Fibroblast of lung (primary cell): ENCODE measurements around the gene ELOF1. TPM values are rescaled to one million over a fixed set of nuclear protein-coding genes. Genes with fewer than 3 reads are reported as not detected.

Source experiments
- DNase-seq, 2 donors: peaks; one replicate each; pipeline versions ENCODE4 v3.0.0 to v3.0.0-alpha.2; 2010; ENCODE audit warnings: low read depth in 2 of 2
- H2AFZ ChIP-seq: 2 replicates; pipeline ENCODE4 v1.5.1; 2012; ENCODE audit warnings: low read length, control low read depth, inconsistent platforms
- H3K27ac ChIP-seq: 2 replicates; pipeline ENCODE4 v1.5.1; 2011; ENCODE audit warnings: low read length, control low read depth; ENCODE audit not compliant: insufficient read depth
- H3K27me3 ChIP-seq: 2 replicates; pipeline ENCODE4 v1.5.1; 2011; ENCODE audit warnings: mild to moderate bottlenecking, low read length; ENCODE audit not compliant: control insufficient read depth, insufficient read depth
- H3K36me3 ChIP-seq: 2 replicates; pipeline ENCODE4 v1.5.1; 2011; ENCODE audit warnings: low read length; ENCODE audit not compliant: control insufficient read depth, insufficient read depth
- H3K4me1 ChIP-seq: 2 replicates; pipeline ENCODE4 v1.5.1; 2011; ENCODE audit warnings: low read length; ENCODE audit not compliant: control insufficient read depth, insufficient read depth; ENCODE audit errors: extremely low read depth
- H3K4me2 ChIP-seq: 2 replicates; pipeline ENCODE4 v1.5.1; 2011; ENCODE audit warnings: low read length, control low read depth; ENCODE audit not compliant: insufficient read depth; ENCODE audit errors: extremely low read depth
- H3K4me3 ChIP-seq, 4 experiments: fragments of 200-600 bp in 1 of 4; sonication (generic) in 1 of 4; replicated peaks in 1 of 4; 2 replicates each; pipeline ENCODE4 v1.5.1; 2011 to 2016; ENCODE audit warnings: low read length in 4 of 4, low read depth in 3 of 4, mild to moderate bottlenecking in 3 of 4, control low read depth in 2 of 4, inconsistent platforms in 1 of 4, mixed read lengths in 1 of 4; ENCODE audit not compliant: insufficient read depth in 1 of 4; ENCODE audit errors: control extremely low read depth in 1 of 4
- H3K79me2 ChIP-seq: 2 replicates; pipeline ENCODE4 v1.5.1; 2012; ENCODE audit warnings: mild to moderate bottlenecking, low read length, inconsistent platforms; ENCODE audit not compliant: control insufficient read depth, insufficient read depth
- H3K9ac ChIP-seq: 2 replicates; pipeline ENCODE4 v1.5.1; 2011; ENCODE audit warnings: mild to moderate bottlenecking, low read length, control low read depth; ENCODE audit not compliant: insufficient read depth
- H3K9me3 ChIP-seq: 2 replicates; pipeline ENCODE4 v1.5.1; 2012; ENCODE audit warnings: low read depth, low read length; ENCODE audit not compliant: control insufficient read depth, insufficient read depth
- H4K20me1 ChIP-seq: 2 replicates; pipeline ENCODE4 v1.5.1; 2011; ENCODE audit warnings: low read length; ENCODE audit not compliant: control insufficient read depth, insufficient read depth; ENCODE audit errors: extremely low read depth
- CTCF ChIP-seq, 2 donors: IDR thresholded peaks in 1 of 2; conservative IDR thresholded peaks in 1 of 2; 1 replicate in 1 of 2; 2 replicates in 1 of 2; pipeline ENCODE4 v1.5.1; 2011 to 2012; ENCODE audit warnings: low read length in 2 of 2, control low read depth in 1 of 2, inconsistent platforms in 1 of 2, low read depth in 1 of 2, mild to moderate bottlenecking in 1 of 2
- EZH2 ChIP-seq: IDR thresholded peaks from 2 replicates; pipeline ENCODE4 v1.5.1; 2012; ENCODE audit warnings: low read length, control low read depth, mild to moderate bottlenecking; ENCODE audit errors: missing control alignments
- polyA plus RNA-seq, 2 donors: library from polyadenylated mRNA; depleted of rRNA in 1 of 2; stranded (reverse) in 1 of 2; unstranded in 1 of 2; fragments of >200 nt; gene quantifications; 2 replicates each; pipeline ENCODE4 v1.2.1, GENCODE V29; 2011 to 2012; ENCODE audit warnings: missing spikeins in 1 of 2
- total RNA-seq: library from RNA; depleted of rRNA; stranded (reverse); fragments of >200 nt; gene quantifications from 2 replicates; pipeline ENCODE4 v1.2.1, GENCODE V29; 2014

ELOF1 gene
- total and polyA plus RNA-seq, 2 donors (not counting 1 experiment from before 2014, with no cell fraction given) = 29.6 to 52.2 TPM

- TF ChIP-seq CTCF (conservative IDR thresholded peaks at IDR 0.05 in 1 of 2, IDR thresholded peaks at IDR 0.05 in 1 of 2; ENCODE audit: low read depth in 1 of 2, low read length in 2 of 2) (no peak), EZH2 (no peak)
- Histone ChIP-seq H2AFZ (no peak overlapping the region), H3K27me3 (no peaks in the 10 kb centered on the region), H3K9ac (no peak overlapping the region), H3K4me3 (no peak overlapping the region), H3K4me1 (peaks cover 6% of the 10 kb centered on the region), H3K9me3 (no peaks in the 10 kb centered on the region), H3K4me2 (no peak overlapping the region), H3K79me2 (peaks cover 29% of the 10 kb centered on the region), H4K20me1 (no peaks in the 10 kb centered on the region), H3K36me3 (peaks cover 14% of the 10 kb centered on the region), H3K27ac (no peak overlapping the region)
- DNase-seq = no peak
Measured at GRCh38 chr19:11555246-11555645, 3.8 kb downstream of the ELOF1 start.

- H4K20me1 ChIP-seq = no peaks in the 10 kb centered on the region
- peaks cover 6% of the 10 kb centered on the region for H3K4me1 ChIP-seq
- H3K4me2 ChIP-seq = no peak overlapping the region
- no peaks in the 10 kb centered on the region for H3K9me3 ChIP-seq
- no peak overlapping the region for H3K27ac ChIP-seq
- TF ChIP-seq CTCF (conservative IDR thresholded peaks at IDR 0.05 in 1 of 2, IDR thresholded peaks at IDR 0.05 in 1 of 2; ENCODE audit: low read depth in 1 of 2, low read length in 2 of 2) = no peak
- TF ChIP-seq EZH2 = no peak
- peaks cover 14% of the 10 kb centered on the region for H3K36me3 ChIP-seq
- no peak overlapping the region for H3K4me3 ChIP-seq
- DNase-seq = no peak
- no peak overlapping the region for H2AFZ ChIP-seq
- no peaks in the 10 kb centered on the region for H3K27me3 ChIP-seq
- H3K79me2 ChIP-seq = peaks cover 29% of the 10 kb centered on the region
- H3K9ac ChIP-seq = no peak overlapping the region
Measured at GRCh38 chr19:11554160-11554559, 4.9 kb downstream of the ELOF1 start.

GRCh38 chr19:11552666-11553372, 6.2 kb downstream of the ELOF1 start:
- no peaks in the 10 kb centered on the region for H3K9me3 ChIP-seq
- TF ChIP-seq EZH2 = no peak
- TF ChIP-seq CTCF (conservative IDR thresholded peaks at IDR 0.05 in 1 of 2, IDR thresholded peaks at IDR 0.05 in 1 of 2; ENCODE audit: low read depth in 1 of 2, low read length in 2 of 2) = no peak
- H3K79me2 ChIP-seq = peaks cover 20% of the 10 kb centered on the region
- H2AFZ ChIP-seq = no peak overlapping the region
- H3K4me3 ChIP-seq = no peak overlapping the region
- H3K4me1 ChIP-seq = peaks cover 5% of the 10 kb centered on the region
- H3K27me3 ChIP-seq = no peaks in the 10 kb centered on the region
- H4K20me1 ChIP-seq = no peaks in the 10 kb centered on the region
- H3K9ac ChIP-seq = no peak overlapping the region
- no peak for DNase-seq
- H3K27ac ChIP-seq = no peak overlapping the region
- H3K4me2 ChIP-seq = no peak overlapping the region
- H3K36me3 ChIP-seq = peaks cover 14% of the 10 kb centered on the region
